ENCODE results near the gene VAV1.

DNA sequence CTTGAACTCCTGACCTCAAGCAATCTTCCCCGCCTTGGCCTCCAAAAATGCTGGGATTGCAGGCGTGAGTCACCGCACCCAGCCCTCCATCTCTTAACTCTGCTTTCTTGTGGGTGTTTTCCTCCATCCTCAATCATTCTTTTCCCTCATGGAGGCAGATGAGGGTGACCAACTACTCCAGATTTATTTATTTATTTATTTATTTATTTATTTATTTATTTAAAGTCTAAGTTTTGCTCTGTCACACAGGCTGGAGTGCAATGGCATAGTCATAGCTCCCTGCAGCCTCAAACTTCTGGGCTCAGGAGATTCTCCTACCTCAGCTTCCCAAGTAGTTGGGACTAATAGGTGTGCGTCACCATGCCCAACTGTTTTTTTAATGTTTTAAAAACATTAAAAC lies 14.9 kb downstream of the VAV1 start:
- TF ChIP-seq, protein P1, sequence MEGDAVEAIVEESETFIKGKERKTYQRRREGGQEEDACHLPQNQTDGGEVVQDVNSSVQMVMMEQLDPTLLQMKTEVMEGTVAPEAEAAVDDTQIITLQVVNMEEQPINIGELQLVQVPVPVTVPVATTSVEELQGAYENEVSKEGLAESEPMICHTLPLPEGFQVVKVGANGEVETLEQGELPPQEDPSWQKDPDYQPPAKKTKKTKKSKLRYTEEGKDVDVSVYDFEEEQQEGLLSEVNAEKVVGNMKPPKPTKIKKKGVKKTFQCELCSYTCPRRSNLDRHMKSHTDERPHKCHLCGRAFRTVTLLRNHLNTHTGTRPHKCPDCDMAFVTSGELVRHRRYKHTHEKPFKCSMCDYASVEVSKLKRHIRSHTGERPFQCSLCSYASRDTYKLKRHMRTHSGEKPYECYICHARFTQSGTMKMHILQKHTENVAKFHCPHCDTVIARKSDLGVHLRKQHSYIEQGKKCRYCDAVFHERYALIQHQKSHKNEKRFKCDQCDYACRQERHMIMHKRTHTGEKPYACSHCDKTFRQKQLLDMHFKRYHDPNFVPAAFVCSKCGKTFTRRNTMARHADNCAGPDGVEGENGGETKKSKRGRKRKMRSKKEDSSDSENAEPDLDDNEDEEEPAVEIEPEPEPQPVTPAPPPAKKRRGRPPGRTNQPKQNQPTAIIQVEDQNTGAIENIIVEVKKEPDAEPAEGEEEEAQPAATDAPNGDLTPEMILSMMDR (IDR thresholded peaks at IDR 0.05): no peak
- TF ChIP-seq ZNF219 (CRISPR knock-in tag; IDR thresholded peaks at IDR 0.05; ENCODE audit: borderline replicate concordance) (no peak), ETV6 (CRISPR knock-in tag; IDR thresholded peaks at IDR 0.05) (no peak), ZBTB21 (CRISPR knock-in tag; IDR thresholded peaks at IDR 0.05; ENCODE audit: borderline replicate concordance) (no peak), NFYB (CRISPR knock-in tag; conservative IDR thresholded peaks at IDR 0.05; ENCODE audit: low read depth) (no peak), ATF1 (CRISPR knock-in tag; IDR thresholded peaks at IDR 0.05) (no peak), ELF4 (CRISPR knock-in tag; IDR thresholded peaks at IDR 0.05; ENCODE audit: low read depth) (no peak), NR2C2 (CRISPR knock-in tag; IDR thresholded peaks at IDR 0.05) (no peak), ZNF121 (CRISPR knock-in tag; IDR thresholded peaks at IDR 0.05) (no peak)
- TF ChIP-seq, protein P2, sequence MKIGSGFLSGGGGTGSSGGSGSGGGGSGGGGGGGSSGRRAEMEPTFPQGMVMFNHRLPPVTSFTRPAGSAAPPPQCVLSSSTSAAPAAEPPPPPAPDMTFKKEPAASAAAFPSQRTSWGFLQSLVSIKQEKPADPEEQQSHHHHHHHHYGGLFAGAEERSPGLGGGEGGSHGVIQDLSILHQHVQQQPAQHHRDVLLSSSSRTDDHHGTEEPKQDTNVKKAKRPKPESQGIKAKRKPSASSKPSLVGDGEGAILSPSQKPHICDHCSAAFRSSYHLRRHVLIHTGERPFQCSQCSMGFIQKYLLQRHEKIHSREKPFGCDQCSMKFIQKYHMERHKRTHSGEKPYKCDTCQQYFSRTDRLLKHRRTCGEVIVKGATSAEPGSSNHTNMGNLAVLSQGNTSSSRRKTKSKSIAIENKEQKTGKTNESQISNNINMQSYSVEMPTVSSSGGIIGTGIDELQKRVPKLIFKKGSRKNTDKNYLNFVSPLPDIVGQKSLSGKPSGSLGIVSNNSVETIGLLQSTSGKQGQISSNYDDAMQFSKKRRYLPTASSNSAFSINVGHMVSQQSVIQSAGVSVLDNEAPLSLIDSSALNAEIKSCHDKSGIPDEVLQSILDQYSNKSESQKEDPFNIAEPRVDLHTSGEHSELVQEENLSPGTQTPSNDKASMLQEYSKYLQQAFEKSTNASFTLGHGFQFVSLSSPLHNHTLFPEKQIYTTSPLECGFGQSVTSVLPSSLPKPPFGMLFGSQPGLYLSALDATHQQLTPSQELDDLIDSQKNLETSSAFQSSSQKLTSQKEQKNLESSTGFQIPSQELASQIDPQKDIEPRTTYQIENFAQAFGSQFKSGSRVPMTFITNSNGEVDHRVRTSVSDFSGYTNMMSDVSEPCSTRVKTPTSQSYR (CRISPR knock-in tag; IDR thresholded peaks at IDR 0.05): no peak
- TF ChIP-seq, protein P3, sequence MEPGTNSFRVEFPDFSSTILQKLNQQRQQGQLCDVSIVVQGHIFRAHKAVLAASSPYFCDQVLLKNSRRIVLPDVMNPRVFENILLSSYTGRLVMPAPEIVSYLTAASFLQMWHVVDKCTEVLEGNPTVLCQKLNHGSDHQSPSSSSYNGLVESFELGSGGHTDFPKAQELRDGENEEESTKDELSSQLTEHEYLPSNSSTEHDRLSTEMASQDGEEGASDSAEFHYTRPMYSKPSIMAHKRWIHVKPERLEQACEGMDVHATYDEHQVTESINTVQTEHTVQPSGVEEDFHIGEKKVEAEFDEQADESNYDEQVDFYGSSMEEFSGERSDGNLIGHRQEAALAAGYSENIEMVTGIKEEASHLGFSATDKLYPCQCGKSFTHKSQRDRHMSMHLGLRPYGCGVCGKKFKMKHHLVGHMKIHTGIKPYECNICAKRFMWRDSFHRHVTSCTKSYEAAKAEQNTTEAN (CRISPR knock-in tag; IDR thresholded peaks at IDR 0.05): no peak
- TF ChIP-seq, protein P4, sequence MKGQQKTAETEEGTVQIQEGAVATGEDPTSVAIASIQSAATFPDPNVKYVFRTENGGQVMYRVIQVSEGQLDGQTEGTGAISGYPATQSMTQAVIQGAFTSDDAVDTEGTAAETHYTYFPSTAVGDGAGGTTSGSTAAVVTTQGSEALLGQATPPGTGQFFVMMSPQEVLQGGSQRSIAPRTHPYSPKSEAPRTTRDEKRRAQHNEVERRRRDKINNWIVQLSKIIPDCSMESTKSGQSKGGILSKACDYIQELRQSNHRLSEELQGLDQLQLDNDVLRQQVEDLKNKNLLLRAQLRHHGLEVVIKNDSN (CRISPR knock-in tag; IDR thresholded peaks at IDR 0.05): no peak
- TF ChIP-seq, protein P5, sequence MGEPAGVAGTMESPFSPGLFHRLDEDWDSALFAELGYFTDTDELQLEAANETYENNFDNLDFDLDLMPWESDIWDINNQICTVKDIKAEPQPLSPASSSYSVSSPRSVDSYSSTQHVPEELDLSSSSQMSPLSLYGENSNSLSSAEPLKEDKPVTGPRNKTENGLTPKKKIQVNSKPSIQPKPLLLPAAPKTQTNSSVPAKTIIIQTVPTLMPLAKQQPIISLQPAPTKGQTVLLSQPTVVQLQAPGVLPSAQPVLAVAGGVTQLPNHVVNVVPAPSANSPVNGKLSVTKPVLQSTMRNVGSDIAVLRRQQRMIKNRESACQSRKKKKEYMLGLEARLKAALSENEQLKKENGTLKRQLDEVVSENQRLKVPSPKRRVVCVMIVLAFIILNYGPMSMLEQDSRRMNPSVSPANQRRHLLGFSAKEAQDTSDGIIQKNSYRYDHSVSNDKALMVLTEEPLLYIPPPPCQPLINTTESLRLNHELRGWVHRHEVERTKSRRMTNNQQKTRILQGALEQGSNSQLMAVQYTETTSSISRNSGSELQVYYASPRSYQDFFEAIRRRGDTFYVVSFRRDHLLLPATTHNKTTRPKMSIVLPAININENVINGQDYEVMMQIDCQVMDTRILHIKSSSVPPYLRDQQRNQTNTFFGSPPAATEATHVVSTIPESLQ (CRISPR knock-in tag; IDR thresholded peaks at IDR 0.05): no peak
- TF ChIP-seq, protein P6, sequence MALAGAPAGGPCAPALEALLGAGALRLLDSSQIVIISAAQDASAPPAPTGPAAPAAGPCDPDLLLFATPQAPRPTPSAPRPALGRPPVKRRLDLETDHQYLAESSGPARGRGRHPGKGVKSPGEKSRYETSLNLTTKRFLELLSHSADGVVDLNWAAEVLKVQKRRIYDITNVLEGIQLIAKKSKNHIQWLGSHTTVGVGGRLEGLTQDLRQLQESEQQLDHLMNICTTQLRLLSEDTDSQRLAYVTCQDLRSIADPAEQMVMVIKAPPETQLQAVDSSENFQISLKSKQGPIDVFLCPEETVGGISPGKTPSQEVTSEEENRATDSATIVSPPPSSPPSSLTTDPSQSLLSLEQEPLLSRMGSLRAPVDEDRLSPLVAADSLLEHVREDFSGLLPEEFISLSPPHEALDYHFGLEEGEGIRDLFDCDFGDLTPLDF (CRISPR knock-in tag; IDR thresholded peaks at IDR 0.05): no peak
